Fibroblast of skin of right biceps (primary cell): ENCODE results near the gene MAGI3.
"Not testable (repeated sequence)": the region's sequence is repeated elsewhere in the genome, so short reads cannot be mapped to it uniquely, and the experiment has no call there.

ENCODE experiments used
- DNase-seq: peaks from one replicate; pipeline ENCODE4 v3.0.0-alpha.2; 2013

Gene MAGI3

GRCh38 chr1:113714606-113715269 is 324.4 kb downstream of the MAGI3 start:
- no peak for DNase-seq

- DNase-seq: not testable (repeated sequence)
Observed at GRCh38 chr1:113717506-113717905, 327.2 kb downstream of the MAGI3 start.

DNA sequence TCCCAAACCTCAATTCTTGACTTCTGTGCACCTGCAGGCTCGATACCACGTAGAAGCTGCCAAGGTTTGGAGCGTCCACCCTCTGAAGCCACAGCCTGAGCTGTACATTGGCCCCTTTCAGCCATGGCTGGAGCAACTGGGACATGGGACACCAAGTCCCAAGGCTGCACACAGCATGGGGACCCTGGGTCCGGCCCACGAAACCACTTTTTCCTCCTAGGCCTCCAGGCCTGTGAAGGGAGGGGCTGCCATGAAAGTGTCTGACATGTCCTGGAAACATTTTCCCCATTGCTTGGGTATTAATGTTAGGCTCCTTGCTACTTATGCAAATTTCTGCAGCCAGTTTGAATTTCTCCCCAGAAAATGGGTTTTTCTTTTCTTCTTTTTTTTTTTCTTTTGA is 328.3 kb downstream of the MAGI3 start:
- DNase-seq: not testable (repeated sequence)

DNA sequence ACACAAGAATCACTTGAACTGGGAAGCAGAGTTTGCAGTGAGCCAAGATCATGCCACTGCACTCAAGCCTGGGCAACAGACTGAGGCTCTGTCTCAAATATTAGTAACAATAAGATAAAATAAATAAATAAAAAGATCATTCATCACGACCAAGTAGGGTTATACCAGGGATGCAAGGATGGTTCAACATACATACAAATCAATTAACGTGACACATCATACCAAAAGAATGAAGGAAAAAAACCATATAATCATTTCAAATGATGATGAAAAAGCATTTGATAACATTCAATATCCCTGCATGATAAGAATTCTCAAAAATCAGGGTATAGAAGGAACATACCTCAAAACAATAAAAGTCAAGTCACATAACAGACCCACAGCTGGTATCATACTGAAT is 330.7 kb downstream of the MAGI3 start:
- no peak for DNase-seq

DNA sequence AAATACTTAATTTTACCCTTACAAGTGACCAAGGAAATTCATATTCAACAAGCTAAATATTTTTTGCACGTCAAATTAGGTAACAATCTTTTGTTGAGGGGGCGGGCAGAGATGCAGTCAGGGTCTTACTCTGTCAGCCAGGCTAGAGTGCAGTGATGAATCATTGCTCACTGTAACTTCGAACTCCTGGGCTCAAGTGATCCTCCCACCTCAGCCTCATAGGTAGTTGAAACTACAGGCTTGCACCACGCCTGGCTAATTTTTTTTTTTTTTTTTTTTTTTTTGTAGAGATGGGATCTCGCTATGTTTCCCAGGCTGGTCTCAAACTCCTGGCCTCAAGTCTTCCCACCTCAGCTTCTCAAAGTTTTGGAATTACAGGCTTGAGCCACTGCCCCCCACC is 342.5 kb downstream of the MAGI3 start:
- DNase-seq: no peak

DNA sequence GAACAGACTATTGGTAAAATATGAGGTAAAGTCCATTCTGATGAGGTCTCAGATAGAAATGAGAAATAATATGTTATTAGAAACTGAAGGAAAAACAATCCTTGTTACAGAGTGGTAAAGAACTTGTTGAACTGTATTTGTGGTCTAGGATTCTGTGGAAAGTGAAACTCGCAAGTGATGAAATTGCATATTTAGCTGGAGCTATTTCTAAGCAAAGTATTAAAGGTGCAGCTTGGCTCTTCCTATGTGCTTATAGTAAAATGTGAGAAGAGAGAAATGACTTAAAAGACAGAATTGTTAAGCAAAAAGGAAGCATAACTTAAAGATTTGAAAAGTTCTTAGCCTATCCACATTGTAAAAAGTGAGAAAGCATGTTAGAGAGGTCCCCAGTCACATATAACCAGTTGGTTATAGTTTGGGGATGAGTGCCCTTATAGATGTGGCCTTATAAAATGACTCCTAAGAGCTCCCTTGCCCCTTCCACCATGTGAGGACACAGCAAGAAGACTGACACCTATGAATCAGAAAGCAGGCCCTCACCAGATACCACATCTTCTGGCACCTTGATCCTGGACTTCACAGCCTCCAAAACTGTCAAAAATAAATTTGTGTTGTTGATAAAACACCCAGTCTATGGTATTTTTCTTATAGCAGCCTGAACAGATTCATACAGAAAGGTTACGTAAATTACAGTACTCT is 344.2 kb downstream of the MAGI3 start:
- no peak for DNase-seq
